HG03354 (cell line): Measurements from ENCODE around the gene MTIF2.
"Not testable (repeated sequence)": the region's sequence is repeated elsewhere in the genome, so short reads cannot be mapped to it uniquely, and the experiment has no call there.

Experiments used
- ATAC-seq: cut with Tn5 transposase; IDR thresholded peaks from one replicate; pipeline ENCODE4 v1.9.1; 2021; ENCODE audit warnings: mild to moderate bottlenecking; ENCODE audit not compliant: unreplicated experiment, poor library complexity, severe bottlenecking

The MTIF2 gene, protein sequence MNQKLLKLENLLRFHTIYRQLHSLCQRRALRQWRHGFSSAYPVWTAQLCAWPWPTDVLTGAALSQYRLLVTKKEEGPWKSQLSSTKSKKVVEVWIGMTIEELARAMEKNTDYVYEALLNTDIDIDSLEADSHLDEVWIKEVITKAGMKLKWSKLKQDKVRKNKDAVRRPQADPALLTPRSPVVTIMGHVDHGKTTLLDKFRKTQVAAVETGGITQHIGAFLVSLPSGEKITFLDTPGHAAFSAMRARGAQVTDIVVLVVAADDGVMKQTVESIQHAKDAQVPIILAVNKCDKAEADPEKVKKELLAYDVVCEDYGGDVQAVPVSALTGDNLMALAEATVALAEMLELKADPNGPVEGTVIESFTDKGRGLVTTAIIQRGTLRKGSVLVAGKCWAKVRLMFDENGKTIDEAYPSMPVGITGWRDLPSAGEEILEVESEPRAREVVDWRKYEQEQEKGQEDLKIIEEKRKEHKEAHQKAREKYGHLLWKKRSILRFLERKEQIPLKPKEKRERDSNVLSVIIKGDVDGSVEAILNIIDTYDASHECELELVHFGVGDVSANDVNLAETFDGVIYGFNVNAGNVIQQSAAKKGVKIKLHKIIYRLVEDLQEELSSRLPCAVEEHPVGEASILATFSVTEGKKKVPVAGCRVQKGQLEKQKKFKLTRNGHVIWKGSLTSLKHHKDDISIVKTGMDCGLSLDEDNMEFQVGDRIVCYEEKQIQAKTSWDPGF

DNA sequence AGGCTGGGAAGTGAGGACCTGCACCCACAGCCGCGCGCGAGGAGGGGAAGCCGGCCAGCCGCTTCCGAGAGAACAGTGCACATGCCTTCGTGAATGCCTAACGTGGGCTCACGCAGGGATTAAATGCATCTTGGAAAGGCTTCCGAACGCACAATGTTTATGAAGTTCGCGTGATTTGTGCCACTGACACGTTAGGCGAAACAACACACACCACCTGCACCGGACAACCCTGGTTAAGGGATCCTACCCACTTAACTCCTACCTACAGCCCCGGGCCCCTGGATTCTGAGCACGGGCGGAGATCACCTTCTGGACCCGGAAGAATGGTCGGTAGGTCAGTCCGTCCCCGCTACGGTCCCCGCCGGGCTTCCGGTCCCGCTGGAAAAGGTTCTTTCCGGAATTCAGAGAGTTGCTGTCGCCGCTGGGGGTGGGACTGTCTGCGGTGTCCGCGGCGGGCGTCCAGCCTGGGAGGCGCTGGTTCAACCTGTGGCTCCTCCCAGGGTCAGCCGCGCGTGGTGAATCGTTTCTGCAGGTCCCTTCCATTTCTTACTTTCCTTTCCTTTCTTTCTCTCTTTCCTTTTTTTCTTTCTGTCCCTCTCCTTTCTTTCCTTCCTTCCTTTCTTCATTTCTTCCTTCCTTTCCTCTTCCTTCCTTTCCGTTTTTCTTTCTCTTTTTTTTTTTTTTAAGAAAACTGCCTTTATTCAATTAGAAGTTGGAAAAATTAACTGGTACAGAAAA lies at the start of gene MTIF2:
MTIF2 (minus strand) TSS at position 325 of the 738 bp plus-strand sequence. CDS start 5,373 bp downstream, outside the sequence.
- peak; percentile 98 for ATAC-seq

DNA sequence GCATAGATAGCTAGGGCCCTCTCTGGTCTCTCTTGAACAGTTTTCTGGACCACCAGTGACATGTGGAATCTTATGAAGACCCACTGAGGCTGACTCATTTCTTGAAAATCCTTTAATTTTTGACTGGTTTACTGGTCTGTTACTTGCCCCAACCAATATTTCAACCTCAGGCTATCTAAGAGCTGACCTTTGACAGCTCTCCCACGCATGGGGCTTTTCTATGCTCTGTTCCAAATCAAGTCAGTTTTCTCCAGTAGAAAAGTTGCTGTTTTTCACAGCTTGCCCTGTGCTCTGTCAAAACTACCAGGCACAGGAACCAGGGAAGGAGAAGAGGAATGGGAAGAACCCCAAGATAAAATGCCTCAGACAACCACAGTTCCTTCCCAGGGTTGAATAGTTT lies 46.0 kb upstream of the MTIF2 start:
- no peak for ATAC-seq

DNA sequence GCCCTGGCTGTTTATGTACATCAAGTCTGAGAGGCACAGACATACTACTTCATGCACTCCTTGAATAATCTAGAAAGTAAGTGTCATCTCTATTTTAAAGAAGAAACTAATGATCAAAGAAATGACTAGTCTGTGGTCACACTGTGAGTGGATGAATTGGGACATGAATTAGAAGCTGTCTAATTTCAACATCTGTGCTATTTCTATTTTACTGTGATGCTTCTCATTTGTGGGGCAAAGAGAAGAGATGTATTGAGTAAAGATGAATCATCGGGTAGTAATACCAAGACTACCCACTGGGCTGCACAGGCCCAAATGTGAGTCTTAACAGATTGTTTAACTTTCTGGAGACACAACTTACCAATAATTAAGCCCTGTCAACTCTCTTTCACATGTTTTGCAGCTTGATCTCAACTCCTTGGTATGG lies 42.4 kb upstream of the MTIF2 start:
- ATAC-seq, result peak; percentile 96

GRCh38 chr2:55309446-55309845 lies 40.4 kb upstream of the MTIF2 start:
- no peak for ATAC-seq

DNA sequence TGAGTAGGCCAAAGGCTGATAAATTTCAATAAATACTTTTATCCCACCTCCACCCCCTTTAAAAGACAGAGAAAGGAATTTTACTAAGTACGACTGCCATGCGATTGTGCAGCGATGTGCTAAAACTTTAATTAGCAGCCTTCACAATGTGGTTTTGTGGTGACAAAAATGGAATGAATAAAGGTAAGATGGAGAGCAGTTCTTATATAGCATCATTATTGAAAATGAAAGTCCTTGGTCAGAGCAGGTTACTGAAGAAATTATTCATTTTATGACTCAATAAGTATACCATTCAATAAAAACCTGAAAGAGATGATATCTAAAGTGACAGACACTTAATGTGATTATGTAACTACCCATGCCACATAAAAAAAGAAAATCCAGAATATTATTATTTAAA lies 33.2 kb upstream of the MTIF2 start:
- ATAC-seq, result peak; percentile 83

DNA sequence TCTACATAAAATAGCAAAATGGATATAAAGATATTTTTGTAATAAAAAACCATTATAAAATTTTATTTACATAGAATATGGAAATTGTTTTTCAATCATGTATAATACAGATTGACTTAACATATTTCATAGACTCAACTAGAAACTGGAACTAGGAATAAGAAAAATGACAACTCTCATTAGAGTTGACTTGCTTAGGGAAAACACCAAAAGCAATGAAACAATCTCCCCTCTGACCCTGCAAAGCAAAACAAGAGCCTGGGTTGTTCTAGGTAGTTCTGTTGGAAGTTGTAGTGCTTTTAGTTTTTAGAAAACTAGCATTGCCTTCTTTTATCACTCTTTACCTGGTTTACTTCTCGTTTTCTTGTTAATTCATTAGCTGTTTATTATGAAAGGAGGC lies 32.2 kb upstream of the MTIF2 start:
- ATAC-seq, result peak; percentile 39

DNA sequence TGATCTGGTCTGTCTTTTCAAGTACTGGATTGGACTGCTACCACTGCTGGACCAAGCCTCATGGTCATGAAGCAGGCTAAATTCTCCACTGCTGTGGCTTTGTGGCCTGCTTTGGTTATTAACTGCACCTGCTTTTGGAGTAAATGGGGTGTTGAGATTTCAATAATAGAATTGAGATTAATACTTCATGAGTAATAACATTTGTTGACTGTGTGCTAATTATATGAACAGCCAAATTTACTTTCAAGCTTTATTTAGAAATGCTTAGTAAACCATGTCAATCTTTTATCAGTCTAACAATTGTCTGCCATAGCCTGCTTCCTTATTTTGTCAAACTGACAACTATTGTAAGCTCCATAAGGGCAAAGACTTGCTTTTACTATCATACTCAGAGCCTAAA lies 27.4 kb upstream of the MTIF2 start:
- ATAC-seq, result no peak

- no peak for ATAC-seq
Measured at GRCh38 chr2:55283083-55283482, 14.1 kb upstream of the MTIF2 start.

- ATAC-seq, result peak; percentile 99
Measured at GRCh38 chr2:55282110-55282917, 13.3 kb upstream of the MTIF2 start.

- ATAC-seq, result not testable (repeated sequence)
Measured at GRCh38 chr2:55280851-55281546, 12.0 kb upstream of the MTIF2 start.

DNA sequence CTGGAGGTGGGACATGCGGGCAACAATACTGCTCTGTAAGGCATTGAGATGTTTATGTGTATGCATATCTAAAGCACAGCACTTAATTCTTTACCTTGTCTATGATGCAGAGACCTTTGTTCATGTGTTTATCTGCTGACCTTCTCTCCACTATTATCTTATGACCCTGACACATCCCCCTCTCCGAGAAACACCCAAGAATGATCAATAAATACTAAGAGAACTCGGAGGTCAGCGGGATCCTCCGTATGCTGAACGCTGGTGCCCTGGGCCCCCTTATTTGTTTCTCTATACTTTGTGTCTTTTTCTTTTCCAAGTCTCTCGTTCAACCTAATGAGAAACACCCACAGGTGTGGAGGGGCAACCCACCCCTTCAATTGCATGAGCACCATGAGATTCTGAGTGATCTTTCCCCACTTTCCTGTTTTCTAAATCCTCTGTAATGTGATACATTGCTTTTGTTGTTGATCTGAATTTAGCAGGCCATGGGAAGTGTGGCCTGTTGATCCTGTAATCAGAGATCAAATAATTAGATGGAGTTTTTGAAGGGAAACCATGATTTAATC lies 10.9 kb upstream of the MTIF2 start:
- not testable (repeated sequence) for ATAC-seq

DNA sequence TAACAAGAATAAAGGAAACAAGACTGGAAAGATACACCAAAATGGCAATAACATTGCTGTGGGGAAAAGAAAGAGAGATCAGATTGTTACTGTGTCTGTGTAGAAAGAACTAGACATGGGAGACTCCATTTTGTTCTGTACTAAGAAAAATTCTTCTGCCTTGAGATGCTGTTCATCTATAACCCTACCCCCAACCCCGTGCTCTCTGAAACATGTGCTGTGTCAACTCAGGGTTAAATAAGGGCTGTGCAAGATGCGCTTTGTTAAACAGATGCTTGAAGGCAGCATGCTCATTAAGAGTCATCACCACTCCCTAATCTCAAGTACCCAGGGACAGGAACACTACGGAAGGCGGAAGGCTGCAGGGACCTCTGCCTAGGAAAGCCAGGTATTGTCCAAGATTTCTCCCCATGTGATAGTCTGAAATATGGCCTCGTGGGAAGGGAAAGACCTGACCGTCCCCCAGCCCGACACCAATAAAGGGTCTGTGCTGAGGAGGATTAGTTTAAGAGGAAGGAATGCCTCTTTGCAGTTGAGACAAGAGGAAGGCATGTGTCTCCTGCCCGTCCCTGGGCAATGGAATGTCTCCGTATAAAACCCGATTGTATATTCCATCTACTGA lies 10.3 kb upstream of the MTIF2 start:
- not testable (repeated sequence) for ATAC-seq

DNA sequence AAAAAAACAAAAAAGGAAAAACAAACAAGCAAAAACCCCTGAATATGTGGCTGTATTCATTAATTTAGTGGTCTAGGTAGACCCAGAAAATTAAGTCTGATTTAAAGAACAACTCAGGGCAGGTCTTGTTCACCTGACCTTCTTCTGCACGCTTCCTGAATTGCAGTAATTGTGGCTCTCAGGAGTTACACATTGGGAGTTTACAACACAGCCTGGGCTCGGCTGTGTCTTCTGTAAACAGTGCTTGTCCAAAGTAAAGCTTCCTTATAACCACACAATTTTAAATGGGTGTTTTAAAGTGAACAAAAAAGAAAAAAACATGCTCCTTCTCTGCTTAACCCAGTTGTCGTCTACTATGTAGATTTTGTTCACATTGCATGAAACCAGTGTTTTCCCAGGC lies 8.3 kb upstream of the MTIF2 start:
- ATAC-seq, result no peak

- ATAC-seq, result not testable (repeated sequence)
Measured at GRCh38 chr2:55274346-55274745, 5.3 kb upstream of the MTIF2 start.

DNA sequence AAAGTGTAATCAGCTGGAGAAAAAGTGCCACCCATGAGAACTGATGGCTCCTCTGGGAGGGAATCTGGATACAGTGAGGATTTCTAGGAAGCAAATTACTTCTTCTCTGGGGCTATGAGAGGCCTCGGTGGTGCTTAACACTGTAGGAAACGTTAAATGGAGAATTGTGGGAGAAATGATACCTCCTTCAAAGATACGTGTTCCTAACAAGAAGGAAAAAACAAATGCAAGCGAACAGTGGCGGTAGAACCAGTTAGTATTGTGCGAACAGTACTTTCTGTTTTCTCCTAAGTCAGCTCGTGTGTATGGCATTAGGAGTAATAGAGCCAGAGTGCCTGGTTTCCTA lies 587 bp upstream of the MTIF2 start:
- no peak for ATAC-seq

GRCh38 chr2:55268288-55268906 lies 634 bp downstream of the MTIF2 start:
- ATAC-seq, result no peak

GRCh38 chr2:55259586-55259985 lies 9.4 kb downstream of the MTIF2 start:
- ATAC-seq, result not testable (repeated sequence)

- ATAC-seq, result no peak
Measured at GRCh38 chr2:55252832-55253231, 16.2 kb downstream of the MTIF2 start.
